LHCN-M2 (cell line): Measurements from ENCODE around the gene C11orf52. TPM values are rescaled to one million over a fixed set of nuclear protein-coding genes. Genes with fewer than 3 reads are reported as not detected.
A peak's percentile ranks its signal among the peaks of the same experiment; 100 is the strongest.

Source experiments
- DNase-seq: peaks from one replicate; pipeline ENCODE4 v3.0.0-alpha.2; 2012; ENCODE audit warnings: low read depth
- total RNA-seq: library from RNA; depleted of rRNA; stranded (reverse); fragments of >200 nt; gene quantifications from 2 replicates; pipeline ENCODE4 v1.2.3, GENCODE V29; 2014

The C11orf52 gene
- total RNA-seq, 1 experiment from 2014 or later = 2.1 TPM

- no peak for DNase-seq
Observed at GRCh38 chr11:111937844-111938243, 19.1 kb downstream of the C11orf52 start.

GRCh38 chr11:111938687-111939160 lies 20.0 kb downstream of the C11orf52 start:
- peak; percentile 82 for DNase-seq

GRCh38 chr11:111939836-111940604 lies 21.3 kb downstream of the C11orf52 start:
- DNase-seq = peak; percentile 87

GRCh38 chr11:111941963-111942362 lies 23.2 kb downstream of the C11orf52 start:
- DNase-seq = peak; percentile 95

GRCh38 chr11:111942829-111943228 lies 24.1 kb downstream of the C11orf52 start:
- DNase-seq = peak; percentile 89

GRCh38 chr11:111944139-111944538 lies 25.4 kb downstream of the C11orf52 start:
- peak; percentile 86 for DNase-seq

- DNase-seq = peak; percentile 98
Observed at GRCh38 chr11:111944651-111945051, 25.9 kb downstream of the C11orf52 start.

- peak; percentile 81 for DNase-seq
Observed at GRCh38 chr11:111945198-111945597, 26.5 kb downstream of the C11orf52 start.

- no peak for DNase-seq
Observed at GRCh38 chr11:111946499-111946898, 27.8 kb downstream of the C11orf52 start.

- DNase-seq = no peak
Observed at GRCh38 chr11:111947143-111947542, 28.4 kb downstream of the C11orf52 start.

GRCh38 chr11:111949519-111950426 lies 31.1 kb downstream of the C11orf52 start:
- DNase-seq = no peak

- DNase-seq = no peak
Observed at GRCh38 chr11:111951565-111951964, 32.9 kb downstream of the C11orf52 start.

- peak; percentile 77 for DNase-seq
Observed at GRCh38 chr11:111954154-111954553, 35.4 kb downstream of the C11orf52 start.

GRCh38 chr11:111957663-111958444 lies 39.1 kb downstream of the C11orf52 start:
- DNase-seq = peak; percentile 85

- DNase-seq = no peak
Observed at GRCh38 chr11:111960916-111961315, 42.2 kb downstream of the C11orf52 start.

GRCh38 chr11:111961389-111962300 lies 42.9 kb downstream of the C11orf52 start:
- no peak for DNase-seq

GRCh38 chr11:111963931-111964340 lies 45.2 kb downstream of the C11orf52 start:
- DNase-seq = no peak

GRCh38 chr11:111966678-111967077 lies 48.0 kb downstream of the C11orf52 start:
- no peak for DNase-seq

GRCh38 chr11:111967649-111968048 lies 48.9 kb downstream of the C11orf52 start:
- DNase-seq = no peak

- no peak for DNase-seq
Observed at GRCh38 chr11:111969344-111969743, 50.6 kb downstream of the C11orf52 start.
